ENCODE measurements around the gene HBB.

GRCh38 chr11:5240056-5240455 lies 13.2 kb upstream of the HBB start:
- TF ChIP-seq CTCF (conservative IDR thresholded peaks at IDR 0.05; ENCODE audit: low read depth, low read length) (no peak), POLR2A (IDR thresholded peaks at IDR 0.05; ENCODE audit: low read depth, low read length) (no peak), FOS (IDR thresholded peaks at IDR 0.05; ENCODE audit: low read depth, low read length) (no peak), RCOR1 (IDR thresholded peaks at IDR 0.05; ENCODE audit: insufficient replicate concordance, low read length) (no peak), USF2 (IDR thresholded peaks at IDR 0.05; ENCODE audit: low read depth, low read length) (no peak), MAFK (IDR thresholded peaks at IDR 0.05; ENCODE audit: low read depth, low read length) (no peak), RFX5 (IDR thresholded peaks at IDR 0.05; ENCODE audit: low read depth, low read length) (no peak), RAD21 (IDR thresholded peaks at IDR 0.05; ENCODE audit: low read length) (no peak), CEBPB (IDR thresholded peaks at IDR 0.05; ENCODE audit: low read depth, low read length) (no peak), MAZ (IDR thresholded peaks at IDR 0.05; ENCODE audit: borderline replicate concordance, low read depth, low read length) (no peak), NFE2L2 (IDR thresholded peaks at IDR 0.05; ENCODE audit: low read depth, low read length) (no peak)
